Stimulated activated CD8-positive, alpha-beta memory T cell treated with anti-CD3 and anti-CD28 coated beads, Interleukin-7, amount 100 ng/mL, for 4 hours (primary cell): Measurements from ENCODE around the gene SSR3.

ENCODE experiments used
- DNase-seq, 2 donors: peaks; one replicate each; pipeline ENCODE4 v3.0.0-alpha.2; 2020; ENCODE audit warnings: low read depth in 2 of 2

SSR3 gene

GRCh38 chr3:156491192-156491591, 63.7 kb downstream of the SSR3 start:
- DNase-seq, result no peak
